Liver (tissue), 9 donors: Measurements from ENCODE around the gene TENM3. TPM values are rescaled to one million over a fixed set of nuclear protein-coding genes. Genes with fewer than 3 reads are reported as not detected.

Source experiments
- DNase-seq: peaks from one replicate; pipeline ENCODE4 v3.0.0-alpha.2; 2017; ENCODE audit warnings: low spot score
- H3K27ac ChIP-seq, 2 donors: one replicate each; pipeline ENCODE4 v1.7.0; 2013; ENCODE audit warnings: inconsistent platforms in 2 of 2, low read length in 2 of 2, control low read depth in 1 of 2, low read depth in 1 of 2, mild to moderate bottlenecking in 1 of 2
- H3K27me3 ChIP-seq, 4 donors: one replicate each; pipeline versions ENCODE4 v1.6.1 to v1.7.0; 2013; ENCODE audit warnings: low read length in 3 of 4, inconsistent platforms in 1 of 4, mild to moderate bottlenecking in 1 of 4, moderate library complexity in 1 of 4; ENCODE audit not compliant: control insufficient read depth in 4 of 4, insufficient read depth in 4 of 4
- H3K36me3 ChIP-seq, 4 donors: one replicate each; pipeline versions ENCODE4 v1.6.1 to v1.7.0; 2013; ENCODE audit warnings: low read length in 3 of 4, mild to moderate bottlenecking in 3 of 4, low read depth in 1 of 4, moderate library complexity in 1 of 4; ENCODE audit not compliant: control insufficient read depth in 4 of 4, insufficient read depth in 3 of 4
- H3K4me1 ChIP-seq, 4 donors: one replicate each; pipeline versions ENCODE4 v1.6.1 to v1.7.0; 2013; ENCODE audit warnings: low read length in 3 of 4, mild to moderate bottlenecking in 3 of 4, moderate library complexity in 1 of 4; ENCODE audit not compliant: control insufficient read depth in 4 of 4, insufficient read depth in 4 of 4
- H3K4me3 ChIP-seq, 3 donors: one replicate each; pipeline versions ENCODE4 v1.6.1 to v1.7.0; 2013; ENCODE audit warnings: low read length in 3 of 3, control low read depth in 1 of 3, low read depth in 1 of 3, mild to moderate bottlenecking in 1 of 3
- H3K9ac ChIP-seq, 2 donors: one replicate each; pipeline ENCODE4 v1.7.0; 2013; ENCODE audit warnings: low read length in 2 of 2, mild to moderate bottlenecking in 2 of 2, moderate library complexity in 2 of 2, control low read depth in 1 of 2, low read depth in 1 of 2
- H3K9me3 ChIP-seq, 4 donors: one replicate each; pipeline versions ENCODE4 v1.6.1 to v1.7.0; 2013; ENCODE audit warnings: low read length in 3 of 4; ENCODE audit not compliant: control insufficient read depth in 4 of 4
- EGR1 ChIP-seq, 2 donors: IDR thresholded peaks; 2 replicates each; pipeline ENCODE4 v1.6.1; 2016 to 2018; ENCODE audit warnings: antibody characterized with exemption in 2 of 2, low read depth in 2 of 2
- FOXA1 ChIP-seq: IDR thresholded peaks from 2 replicates; pipeline ENCODE4 v1.6.1; 2016; ENCODE audit warnings: antibody characterized with exemption
- FOXA2 ChIP-seq: IDR thresholded peaks from 2 replicates; pipeline ENCODE4 v1.6.1; 2016; ENCODE audit warnings: antibody characterized with exemption
- GABPA ChIP-seq, 2 donors: IDR thresholded peaks in 1 of 2; conservative IDR thresholded peaks in 1 of 2; 2 replicates each; pipeline ENCODE4 v1.6.1; 2016; ENCODE audit warnings: antibody characterized with exemption in 2 of 2, mild to moderate bottlenecking in 1 of 2, moderate library complexity in 1 of 2
- HNF4A ChIP-seq, 2 donors: conservative IDR thresholded peaks; 2 replicates each; pipeline ENCODE4 v1.6.1; 2016; ENCODE audit warnings: antibody characterized with exemption in 2 of 2, mild to moderate bottlenecking in 2 of 2
- HNF4G ChIP-seq: IDR thresholded peaks from 2 replicates; pipeline ENCODE4 v1.6.1; 2016; ENCODE audit warnings: antibody characterized with exemption
- JUND ChIP-seq, 2 donors: IDR thresholded peaks; 2 replicates each; pipeline ENCODE4 v1.6.1; 2016; ENCODE audit warnings: antibody characterized with exemption in 2 of 2
- NR2F2 ChIP-seq: IDR thresholded peaks from 2 replicates; pipeline ENCODE4 v1.6.1; 2016; ENCODE audit warnings: antibody characterized with exemption
- RAD21 ChIP-seq, 2 donors: IDR thresholded peaks; 2 replicates each; pipeline ENCODE4 v1.6.1; 2016; ENCODE audit warnings: antibody characterized with exemption in 2 of 2, mild to moderate bottlenecking in 2 of 2
- RXRA ChIP-seq, 2 donors: IDR thresholded peaks; 2 replicates each; pipeline ENCODE4 v1.6.1; 2017 to 2018; ENCODE audit warnings: antibody characterized with exemption in 2 of 2, mild to moderate bottlenecking in 1 of 2
- SP1 ChIP-seq: IDR thresholded peaks from 2 replicates; pipeline ENCODE4 v1.6.1; 2018; ENCODE audit warnings: antibody characterized with exemption, mild to moderate bottlenecking
- TAF1 ChIP-seq: conservative IDR thresholded peaks from 2 replicates; pipeline ENCODE4 v1.6.1; 2016; ENCODE audit warnings: antibody characterized with exemption, mild to moderate bottlenecking
- YY1 ChIP-seq: IDR thresholded peaks from 2 replicates; pipeline ENCODE4 v1.6.1; 2016; ENCODE audit warnings: antibody characterized with exemption, mild to moderate bottlenecking
- WGBS: extraction: QIAGEN DNeasy Blood & Tissue Kit; methylation state at CpG from one replicate; pipeline ENCODE4 v1.1.7; 2013; 5-methylcytosine and 5-hydroxymethylcytosine counted together
- polyA plus RNA-seq, 2 donors: library from polyadenylated mRNA; stranded (reverse) in 1 of 2; unstranded in 1 of 2; fragments of 200-250 nt in 1 of 2; fragments of >200 nt in 1 of 2; fragmentation: Nextera tagmentation in 1 of 2; extraction: Ambion mirVana in 1 of 2; gene quantifications; one replicate each; pipeline versions ENCODE4 v1.2.1 to v1.2.3, GENCODE V29; 2013 to 2015
- total RNA-seq, 2 donors: library from RNA; depleted of rRNA; stranded (reverse); fragments of >200 nt; gene quantifications; one replicate each; pipeline ENCODE4 v1.2.3, GENCODE V29; 2014
- TF ChIP-seq, protein P1 (sequence below): IDR thresholded peaks from 2 replicates; pipeline ENCODE4 v1.6.1; 2016; ENCODE audit warnings: antibody characterized with exemption
- TF ChIP-seq, protein P2 (sequence below): IDR thresholded peaks from 2 replicates; pipeline ENCODE4 v1.6.1; 2016; ENCODE audit warnings: antibody characterized with exemption, mild to moderate bottlenecking
- TF ChIP-seq, protein P3 (sequence below): IDR thresholded peaks from 2 replicates; pipeline ENCODE4 v1.6.1; 2016; ENCODE audit warnings: antibody characterized with exemption
- TF ChIP-seq, protein P4 (sequence below): IDR thresholded peaks from 2 replicates; pipeline ENCODE4 v1.6.1; 2016; ENCODE audit warnings: antibody characterized with exemption
- TF ChIP-seq, protein P5 (sequence below): fragments of 150-350 bp; IDR thresholded peaks from 2 replicates; pipeline ENCODE4 v1.5.1; 2017; ENCODE audit warnings: improper control_type of control experiment, low read depth, low read length; ENCODE audit not compliant: missing input control
- donor health status: healthy.
- donor health status: healthy.
- donor health status: healthy.
- donor health status: healthy.
- donor health status: healthy.

Gene TENM3
- total and polyA plus RNA-seq, 4 donors = 0.32 to 16.8 (median 0.70) TPM

DNA sequence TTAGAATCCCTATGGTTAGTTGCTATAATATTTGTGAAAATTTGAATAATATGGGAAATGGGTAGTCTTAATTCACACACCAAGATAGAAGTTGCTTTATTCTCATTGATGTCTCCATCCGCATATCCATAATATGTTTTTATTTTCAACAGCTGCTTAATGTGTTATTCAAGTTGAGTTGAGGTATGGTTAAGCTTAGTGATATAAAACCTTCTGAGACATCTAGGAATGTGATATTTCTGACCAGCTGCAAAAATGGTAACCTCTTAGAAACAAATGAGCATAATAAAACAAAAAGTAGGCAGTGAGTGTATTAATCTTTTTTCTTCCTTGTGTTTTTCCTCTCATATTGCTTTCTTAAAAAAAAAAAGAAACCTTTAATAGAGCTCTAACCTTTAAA, 172.9 kb downstream of the TENM3 start:
- Histone ChIP-seq H3K9me3 (peaks cover 0 to 7% (median under 1%) of the 10 kb centered on the region in 4 donors), H3K27ac (no peak overlapping the region), H3K9ac (no peak overlapping the region), H3K27me3 (no peaks in the 10 kb centered on the region), H3K4me3 (no peak overlapping the region), H3K4me1 (no peaks in the 10 kb centered on the region), H3K36me3 (no peaks in the 10 kb centered on the region)
- 94% methylated on average over 1 of the region's 1 CpG for WGBS
- DNase-seq = no peak
- TF ChIP-seq TAF1 (no peak), SP1 (no peak), GABPA (IDR thresholded peaks at IDR 0.05 in 1 of 2, conservative IDR thresholded peaks at IDR 0.05 in 1 of 2) (no peak), HNF4G (no peak), JUND (IDR thresholded peaks at IDR 0.05) (no peak), HNF4A (conservative IDR thresholded peaks at IDR 0.05) (no peak), FOXA1 (no peak), NR2F2 (no peak), RXRA (IDR thresholded peaks at IDR 0.05) (no peak), RAD21 (IDR thresholded peaks at IDR 0.05) (no peak), FOXA2 (no peak), EGR1 (IDR thresholded peaks at IDR 0.05; ENCODE audit: low read depth in 2 of 2) (no peak), YY1 (no peak)
- TF ChIP-seq, protein P1, sequence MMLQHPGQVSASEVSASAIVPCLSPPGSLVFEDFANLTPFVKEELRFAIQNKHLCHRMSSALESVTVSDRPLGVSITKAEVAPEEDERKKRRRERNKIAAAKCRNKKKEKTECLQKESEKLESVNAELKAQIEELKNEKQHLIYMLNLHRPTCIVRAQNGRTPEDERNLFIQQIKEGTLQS = no peak
- TF ChIP-seq, protein P2, sequence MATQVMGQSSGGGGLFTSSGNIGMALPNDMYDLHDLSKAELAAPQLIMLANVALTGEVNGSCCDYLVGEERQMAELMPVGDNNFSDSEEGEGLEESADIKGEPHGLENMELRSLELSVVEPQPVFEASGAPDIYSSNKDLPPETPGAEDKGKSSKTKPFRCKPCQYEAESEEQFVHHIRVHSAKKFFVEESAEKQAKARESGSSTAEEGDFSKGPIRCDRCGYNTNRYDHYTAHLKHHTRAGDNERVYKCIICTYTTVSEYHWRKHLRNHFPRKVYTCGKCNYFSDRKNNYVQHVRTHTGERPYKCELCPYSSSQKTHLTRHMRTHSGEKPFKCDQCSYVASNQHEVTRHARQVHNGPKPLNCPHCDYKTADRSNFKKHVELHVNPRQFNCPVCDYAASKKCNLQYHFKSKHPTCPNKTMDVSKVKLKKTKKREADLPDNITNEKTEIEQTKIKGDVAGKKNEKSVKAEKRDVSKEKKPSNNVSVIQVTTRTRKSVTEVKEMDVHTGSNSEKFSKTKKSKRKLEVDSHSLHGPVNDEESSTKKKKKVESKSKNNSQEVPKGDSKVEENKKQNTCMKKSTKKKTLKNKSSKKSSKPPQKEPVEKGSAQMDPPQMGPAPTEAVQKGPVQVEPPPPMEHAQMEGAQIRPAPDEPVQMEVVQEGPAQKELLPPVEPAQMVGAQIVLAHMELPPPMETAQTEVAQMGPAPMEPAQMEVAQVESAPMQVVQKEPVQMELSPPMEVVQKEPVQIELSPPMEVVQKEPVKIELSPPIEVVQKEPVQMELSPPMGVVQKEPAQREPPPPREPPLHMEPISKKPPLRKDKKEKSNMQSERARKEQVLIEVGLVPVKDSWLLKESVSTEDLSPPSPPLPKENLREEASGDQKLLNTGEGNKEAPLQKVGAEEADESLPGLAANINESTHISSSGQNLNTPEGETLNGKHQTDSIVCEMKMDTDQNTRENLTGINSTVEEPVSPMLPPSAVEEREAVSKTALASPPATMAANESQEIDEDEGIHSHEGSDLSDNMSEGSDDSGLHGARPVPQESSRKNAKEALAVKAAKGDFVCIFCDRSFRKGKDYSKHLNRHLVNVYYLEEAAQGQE = no peak
- TF ChIP-seq, protein P3, sequence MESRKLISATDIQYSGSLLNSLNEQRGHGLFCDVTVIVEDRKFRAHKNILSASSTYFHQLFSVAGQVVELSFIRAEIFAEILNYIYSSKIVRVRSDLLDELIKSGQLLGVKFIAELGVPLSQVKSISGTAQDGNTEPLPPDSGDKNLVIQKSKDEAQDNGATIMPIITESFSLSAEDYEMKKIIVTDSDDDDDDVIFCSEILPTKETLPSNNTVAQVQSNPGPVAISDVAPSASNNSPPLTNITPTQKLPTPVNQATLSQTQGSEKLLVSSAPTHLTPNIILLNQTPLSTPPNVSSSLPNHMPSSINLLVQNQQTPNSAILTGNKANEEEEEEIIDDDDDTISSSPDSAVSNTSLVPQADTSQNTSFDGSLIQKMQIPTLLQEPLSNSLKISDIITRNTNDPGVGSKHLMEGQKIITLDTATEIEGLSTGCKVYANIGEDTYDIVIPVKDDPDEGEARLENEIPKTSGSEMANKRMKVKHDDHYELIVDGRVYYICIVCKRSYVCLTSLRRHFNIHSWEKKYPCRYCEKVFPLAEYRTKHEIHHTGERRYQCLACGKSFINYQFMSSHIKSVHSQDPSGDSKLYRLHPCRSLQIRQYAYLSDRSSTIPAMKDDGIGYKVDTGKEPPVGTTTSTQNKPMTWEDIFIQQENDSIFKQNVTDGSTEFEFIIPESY = no peak
- TF ChIP-seq, protein P4, sequence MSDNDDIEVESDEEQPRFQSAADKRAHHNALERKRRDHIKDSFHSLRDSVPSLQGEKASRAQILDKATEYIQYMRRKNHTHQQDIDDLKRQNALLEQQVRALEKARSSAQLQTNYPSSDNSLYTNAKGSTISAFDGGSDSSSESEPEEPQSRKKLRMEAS = no peak
- TF ChIP-seq, protein P5, sequence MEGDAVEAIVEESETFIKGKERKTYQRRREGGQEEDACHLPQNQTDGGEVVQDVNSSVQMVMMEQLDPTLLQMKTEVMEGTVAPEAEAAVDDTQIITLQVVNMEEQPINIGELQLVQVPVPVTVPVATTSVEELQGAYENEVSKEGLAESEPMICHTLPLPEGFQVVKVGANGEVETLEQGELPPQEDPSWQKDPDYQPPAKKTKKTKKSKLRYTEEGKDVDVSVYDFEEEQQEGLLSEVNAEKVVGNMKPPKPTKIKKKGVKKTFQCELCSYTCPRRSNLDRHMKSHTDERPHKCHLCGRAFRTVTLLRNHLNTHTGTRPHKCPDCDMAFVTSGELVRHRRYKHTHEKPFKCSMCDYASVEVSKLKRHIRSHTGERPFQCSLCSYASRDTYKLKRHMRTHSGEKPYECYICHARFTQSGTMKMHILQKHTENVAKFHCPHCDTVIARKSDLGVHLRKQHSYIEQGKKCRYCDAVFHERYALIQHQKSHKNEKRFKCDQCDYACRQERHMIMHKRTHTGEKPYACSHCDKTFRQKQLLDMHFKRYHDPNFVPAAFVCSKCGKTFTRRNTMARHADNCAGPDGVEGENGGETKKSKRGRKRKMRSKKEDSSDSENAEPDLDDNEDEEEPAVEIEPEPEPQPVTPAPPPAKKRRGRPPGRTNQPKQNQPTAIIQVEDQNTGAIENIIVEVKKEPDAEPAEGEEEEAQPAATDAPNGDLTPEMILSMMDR = no peak
